Cardiac fibroblast (primary cell): ENCODE data around the gene FGF14.
A peak's percentile ranks its signal among the peaks of the same experiment; 100 is the strongest.

Experiments used
- DNase-seq, 2 donors: peaks; one replicate each; pipeline versions ENCODE4 v3.0.0 to v3.0.0-alpha.2; 2010; ENCODE audit warnings: low read depth in 2 of 2
- H3K4me3 ChIP-seq, 2 donors: replicated peaks in 1 of 2; 1 replicate in 1 of 2; 2 replicates in 1 of 2; pipeline ENCODE4 v1.5.1; 2011; ENCODE audit warnings: low read depth in 2 of 2, low read length in 2 of 2, mild to moderate bottlenecking in 2 of 2, moderate library complexity in 1 of 2
- TF ChIP-seq, protein P1 (sequence below): IDR thresholded peaks from one replicate; pipeline ENCODE4 v1.5.1; 2011; ENCODE audit warnings: low read depth, mild to moderate bottlenecking, low read length, inconsistent platforms

FGF14 gene

DNA sequence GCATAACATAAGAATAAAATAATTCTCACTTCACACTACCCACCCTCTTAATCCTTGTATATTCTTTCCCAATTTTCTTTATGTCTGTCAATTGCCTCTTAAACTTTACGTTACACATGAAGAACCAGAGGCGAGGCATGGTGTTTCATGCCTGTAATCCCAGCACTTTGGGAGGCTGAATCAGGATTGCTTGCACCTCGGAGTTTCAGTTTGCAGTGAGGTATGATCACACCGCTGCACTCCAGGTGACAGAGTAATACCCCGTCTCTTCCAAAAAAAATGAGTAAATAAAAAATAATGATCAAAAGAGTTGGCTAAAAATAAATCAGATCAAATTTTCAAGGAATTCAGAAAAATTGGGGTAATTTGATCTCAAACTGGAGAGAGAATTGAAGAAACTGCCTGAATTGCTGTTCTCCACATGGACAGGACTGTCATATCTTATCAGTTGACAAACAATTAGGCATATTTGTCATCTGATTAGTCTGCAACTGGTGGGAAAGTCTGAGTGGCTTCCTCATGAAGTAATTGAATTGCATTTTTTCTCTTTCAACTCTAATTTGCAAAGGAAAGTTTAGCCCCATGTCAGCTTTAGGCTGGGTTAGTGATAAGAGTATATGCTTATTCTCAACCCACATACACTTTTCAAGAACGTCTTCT, 646.5 kb downstream of the FGF14 start:
- TF ChIP-seq, protein P1, sequence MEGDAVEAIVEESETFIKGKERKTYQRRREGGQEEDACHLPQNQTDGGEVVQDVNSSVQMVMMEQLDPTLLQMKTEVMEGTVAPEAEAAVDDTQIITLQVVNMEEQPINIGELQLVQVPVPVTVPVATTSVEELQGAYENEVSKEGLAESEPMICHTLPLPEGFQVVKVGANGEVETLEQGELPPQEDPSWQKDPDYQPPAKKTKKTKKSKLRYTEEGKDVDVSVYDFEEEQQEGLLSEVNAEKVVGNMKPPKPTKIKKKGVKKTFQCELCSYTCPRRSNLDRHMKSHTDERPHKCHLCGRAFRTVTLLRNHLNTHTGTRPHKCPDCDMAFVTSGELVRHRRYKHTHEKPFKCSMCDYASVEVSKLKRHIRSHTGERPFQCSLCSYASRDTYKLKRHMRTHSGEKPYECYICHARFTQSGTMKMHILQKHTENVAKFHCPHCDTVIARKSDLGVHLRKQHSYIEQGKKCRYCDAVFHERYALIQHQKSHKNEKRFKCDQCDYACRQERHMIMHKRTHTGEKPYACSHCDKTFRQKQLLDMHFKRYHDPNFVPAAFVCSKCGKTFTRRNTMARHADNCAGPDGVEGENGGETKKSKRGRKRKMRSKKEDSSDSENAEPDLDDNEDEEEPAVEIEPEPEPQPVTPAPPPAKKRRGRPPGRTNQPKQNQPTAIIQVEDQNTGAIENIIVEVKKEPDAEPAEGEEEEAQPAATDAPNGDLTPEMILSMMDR: no peak
- peak in 1 of 2 donors; percentile 12 for DNase-seq

DNA sequence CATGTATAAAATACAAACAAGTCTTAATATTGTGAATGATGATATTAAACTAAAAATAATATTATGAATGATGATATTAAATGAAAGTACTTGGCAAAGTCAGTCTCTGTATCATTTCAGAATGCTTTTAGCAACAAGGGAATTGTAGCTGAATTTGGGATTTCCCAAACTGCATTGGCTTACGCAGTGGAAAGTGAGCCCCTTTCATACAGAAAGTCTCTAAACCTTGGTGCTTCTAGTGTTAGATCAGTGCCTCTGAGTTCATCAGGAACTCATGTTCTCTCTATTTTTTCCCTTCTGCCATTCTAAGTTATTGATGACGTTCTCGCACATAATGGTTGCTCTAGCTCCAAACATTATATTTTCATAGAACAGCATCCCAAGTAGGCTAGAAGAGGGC, 649.4 kb downstream of the FGF14 start:
- no peak overlapping the region for H3K4me3 ChIP-seq
- TF ChIP-seq, protein P1: no peak
- no peak for DNase-seq

More for the DNA sequence above, 646.5 kb downstream of the FGF14 start:
- no peak overlapping the region for H3K4me3 ChIP-seq

DNA sequence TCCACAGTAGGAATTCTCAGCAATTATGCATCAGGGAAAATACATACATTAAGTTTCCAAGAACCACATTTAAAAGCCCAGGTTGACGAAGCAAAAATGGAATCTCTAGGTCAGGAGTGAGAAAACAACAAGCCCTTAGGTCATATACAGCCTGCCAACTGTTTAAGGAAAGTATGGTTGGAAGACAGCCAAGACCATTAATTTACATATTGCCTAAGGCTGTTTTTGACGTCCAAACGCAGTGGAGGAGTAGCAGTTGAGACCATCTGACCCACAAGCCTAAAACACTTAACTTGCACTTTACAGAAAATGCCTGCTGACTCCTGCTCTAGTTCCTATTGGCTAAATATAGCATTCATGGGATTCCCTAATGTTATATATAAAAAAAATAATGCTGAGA, 650.4 kb downstream of the FGF14 start:
- peak; percentile 82 to 95 for DNase-seq
- TF ChIP-seq, protein P1: no peak

DNA sequence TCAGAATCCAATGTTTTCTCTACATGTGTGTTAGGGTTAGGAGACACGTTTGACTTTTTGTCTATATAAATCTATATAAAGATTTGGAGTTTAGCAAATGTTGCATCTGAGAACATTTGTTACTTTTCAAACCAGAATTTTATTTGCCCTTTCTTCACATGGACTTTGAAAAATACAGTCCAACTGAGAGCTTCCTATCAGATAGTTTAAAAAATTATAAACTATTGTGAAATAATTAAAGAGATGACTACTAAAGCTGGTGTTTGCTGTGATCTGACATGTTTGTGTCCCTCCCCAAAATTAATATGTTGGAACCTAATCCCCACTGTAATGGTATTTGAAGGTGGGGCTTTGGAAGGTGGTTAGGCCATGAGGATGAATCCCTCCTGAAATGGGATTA, 652.3 kb downstream of the FGF14 start:
- TF ChIP-seq, protein P1: no peak
- DNase-seq: no peak
- H3K4me3 ChIP-seq: no peak overlapping the region

More for the DNA sequence above, 650.4 kb downstream of the FGF14 start:
- H3K4me3 ChIP-seq: no peak overlapping the region

DNA sequence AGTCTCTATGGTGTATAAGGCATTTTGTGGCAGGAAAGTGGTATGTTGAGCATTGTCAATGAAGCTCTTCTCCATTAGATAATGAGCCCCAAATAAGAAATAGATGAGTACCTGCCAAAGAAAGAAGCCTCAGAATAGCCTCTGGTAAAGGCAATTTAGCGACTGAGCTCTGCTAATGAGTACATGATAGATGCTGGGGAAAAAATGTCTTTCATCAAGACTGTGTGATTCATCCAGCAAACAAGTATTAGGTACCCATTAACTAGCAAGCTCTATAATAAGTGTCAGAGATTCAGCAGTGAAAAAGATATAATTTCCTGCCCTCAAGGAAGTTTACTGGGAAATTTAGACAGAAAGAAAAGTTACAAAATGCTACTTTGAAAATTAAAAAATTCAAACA, 654.8 kb downstream of the FGF14 start:
- TF ChIP-seq, protein P1: no peak
- no peak for DNase-seq

DNA sequence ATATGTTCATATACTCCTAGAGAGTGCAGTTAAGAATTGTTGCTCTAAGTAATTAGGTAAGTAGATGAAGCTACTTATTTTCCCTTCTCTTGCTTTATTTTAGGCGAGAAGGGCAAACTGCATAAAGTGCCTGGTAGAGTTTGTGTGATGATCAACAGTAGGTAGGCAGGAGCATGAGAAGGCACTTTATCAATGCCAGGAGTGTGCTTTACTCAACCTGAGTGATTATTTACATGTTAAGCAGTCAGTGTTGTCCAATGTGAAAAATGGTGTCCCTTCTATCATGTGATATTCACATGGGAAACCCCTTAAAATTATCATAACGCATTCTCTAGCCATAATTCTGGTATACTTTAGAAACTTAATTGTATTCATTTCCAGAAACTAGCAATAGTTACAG, 655.3 kb downstream of the FGF14 start:
- no peak for DNase-seq
- no peak overlapping the region for H3K4me3 ChIP-seq
- TF ChIP-seq, protein P1: no peak

More for the DNA sequence above, 654.8 kb downstream of the FGF14 start:
- no peak overlapping the region for H3K4me3 ChIP-seq
